Pulmonary artery endothelial cell (primary cell): ENCODE data around the gene ART1. TPM values are rescaled to one million over a fixed set of nuclear protein-coding genes. Genes with fewer than 3 reads are reported as not detected.

Source experiments
- DNase-seq: peaks from one replicate; pipeline ENCODE4 v3.0.0-alpha.2; 2011; ENCODE audit warnings: low read depth, low spot score
- total RNA-seq: library from RNA; depleted of rRNA; stranded (reverse); fragments of >200 nt; gene quantifications from 2 replicates; pipeline ENCODE4 v1.2.3, GENCODE V29; 2014

The ART1 gene
- total RNA-seq, 1 donor from 2014 or later, result not detected

- no peak for DNase-seq
Observed at GRCh38 chr11:3712274-3712673, 67.3 kb downstream of the ART1 start.

Other genes with a start within 250 kb of the ART1 start
- gene ART5, start 3.1 kb upstream of the ART1 start, total RNA-seq, result not detected in 2 replicates
- 0.33 and 0.78 TPM in 2 replicates for gene CHRNA10, start 26.3 kb downstream of the ART1 start, total RNA-seq
- gene NUP98, start 152.4 kb downstream of the ART1 start, total RNA-seq, result 104 and 165 TPM in 2 replicates
- 9.0 and 10.9 TPM in 2 replicates for gene PGAP2, start 163.4 kb downstream of the ART1 start, total RNA-seq
- gene RHOG, start 195.8 kb downstream of the ART1 start, total RNA-seq, result 10.9 and 14.3 TPM in 2 replicates
- 23.4 and 31.6 TPM in 2 replicates for gene STIM1, start 210.5 kb downstream of the ART1 start, total RNA-seq